HG03342 (cell line): ENCODE measurements around the gene SMG9.

Experiments
- ATAC-seq: cut with Tn5 transposase; IDR thresholded peaks from one replicate; pipeline ENCODE4 v1.9.1; 2021; ENCODE audit warnings: mild to moderate bottlenecking, moderate library complexity; ENCODE audit not compliant: unreplicated experiment

The SMG9 gene

GRCh38 chr19:43754503-43755255, at the start of gene SMG9:
Gene SMG9 (minus strand): TSS chr19:43754962. CDS start chr19:43750741, 4,221 bp downstream.
- ATAC-seq: peak; percentile 55

- no peak for ATAC-seq
These were observed 49.7 kb upstream of the SMG9 start for GRCh38 chr19:43804432-43804831.

- ATAC-seq: no peak
These were observed 47.6 kb upstream of the SMG9 start, which contains the start of gene LYPD5 for GRCh38 chr19:43802216-43802951. Gene LYPD5 (minus strand): TSS chr19:43802447. CDS start chr19:43802380, 67 bp downstream.

GRCh38 chr19:43799502-43800142, 44.9 kb upstream of the SMG9 start:
- no peak for ATAC-seq

GRCh38 chr19:43798546-43799409, 44.0 kb upstream of the SMG9 start:
- ATAC-seq: no peak

- no peak for ATAC-seq
These were observed 43.3 kb upstream of the SMG9 start for GRCh38 chr19:43798026-43798545.

GRCh38 chr19:43797556-43797955, 42.8 kb upstream of the SMG9 start:
- no peak for ATAC-seq

GRCh38 chr19:43797118-43797517, 42.4 kb upstream of the SMG9 start:
- no peak for ATAC-seq

GRCh38 chr19:43790587-43790986, 35.8 kb upstream of the SMG9 start:
- ATAC-seq: no peak

- ATAC-seq: no peak
These were observed 34.3 kb upstream of the SMG9 start for GRCh38 chr19:43789029-43789428.

- no peak for ATAC-seq
These were observed 31.9 kb upstream of the SMG9 start for GRCh38 chr19:43786665-43787064.

- ATAC-seq: no peak
These were observed 30.4 kb upstream of the SMG9 start for GRCh38 chr19:43784981-43785808.

GRCh38 chr19:43784241-43784980, 29.6 kb upstream of the SMG9 start:
- ATAC-seq: peak; percentile 35

- ATAC-seq: no peak
These were observed 28.9 kb upstream of the SMG9 start for GRCh38 chr19:43783636-43784035.

- no peak for ATAC-seq
These were observed 28.0 kb upstream of the SMG9 start for GRCh38 chr19:43782689-43783231.

- ATAC-seq: no peak
These were observed 27.5 kb upstream of the SMG9 start for GRCh38 chr19:43782311-43782660.

GRCh38 chr19:43781630-43782310, 27.0 kb upstream of the SMG9 start:
- ATAC-seq: no peak
